Brain microvascular endothelial cell (primary cell): ENCODE measurements around the gene SYT6.

Experiments
- DNase-seq: peaks from one replicate; pipeline ENCODE4 v3.0.0-alpha.2; 2020
- H3K27ac ChIP-seq: fragments of 250-450 bp; sonication (Bioruptor Pico); 2 replicates; pipeline ENCODE4 v1.5.1; 2020; ENCODE audit warnings: mild to moderate bottlenecking, moderate library complexity
- H3K27me3 ChIP-seq: fragments of 250-450 bp; sonication (Bioruptor Pico); replicated peaks from 2 replicates; pipeline ENCODE4 v1.5.1; 2020; ENCODE audit warnings: mild to moderate bottlenecking
- H3K36me3 ChIP-seq: fragments of 250-450 bp; sonication (Bioruptor Pico); replicated peaks from 2 replicates; pipeline ENCODE4 v1.5.1; 2020; ENCODE audit warnings: mild to moderate bottlenecking
- H3K4me3 ChIP-seq: 2 replicates; pipeline ENCODE4 v1.5.1; 2011; ENCODE audit warnings: low read depth, mild to moderate bottlenecking, control low read depth, low read length, moderate library complexity
- in situ Hi-C: cut with HindIII; loops from 2 replicates; pipeline ENCODE4 v1.10.0; 2017; ENCODE audit warnings: low sequenced_read_pairs, low pct_ligation_motif_present
- TF ChIP-seq, protein P1 (sequence below): IDR thresholded peaks from 2 replicates; pipeline ENCODE4 v1.5.1; 2011; ENCODE audit warnings: low read depth, mild to moderate bottlenecking, moderate library complexity, low read length, control low read depth, inconsistent platforms; ENCODE audit errors: missing control alignments

SYT6 gene

DNA sequence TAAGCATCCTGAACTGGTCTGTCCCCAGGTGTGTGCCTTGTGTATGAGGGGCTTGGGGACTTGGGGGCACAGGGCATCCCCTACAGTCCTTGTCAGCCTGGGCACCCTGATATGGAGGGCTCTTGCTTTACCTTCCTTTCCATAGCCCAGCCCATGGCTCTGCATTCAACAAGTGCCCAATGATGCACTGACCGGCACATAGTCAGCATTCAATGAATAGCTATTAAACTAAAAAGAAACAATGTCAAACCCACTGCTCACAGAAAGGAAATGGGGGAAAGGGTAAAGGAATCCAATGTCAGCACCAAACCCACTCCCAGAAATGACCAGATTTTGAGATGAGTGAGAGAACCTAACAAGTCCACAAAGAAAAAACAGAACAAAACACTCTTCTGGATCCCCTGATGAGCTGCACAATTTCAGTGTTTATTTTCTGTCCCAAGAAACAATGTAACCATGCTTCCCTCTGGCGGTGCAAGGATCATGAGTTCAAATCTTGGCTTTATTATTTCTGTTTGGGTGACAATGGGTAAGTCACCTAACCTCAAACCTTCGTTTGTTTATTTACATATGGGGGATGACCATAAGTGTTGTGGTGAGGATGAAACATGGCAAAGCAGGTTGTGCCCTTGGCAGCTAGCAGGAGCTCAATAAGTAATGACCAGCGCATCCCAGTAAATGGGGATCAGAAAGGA is 22.0 kb downstream of the SYT6 start:
- no peaks in the 10 kb centered on the region for H3K36me3 ChIP-seq
- DNase-seq = no peak
- TF ChIP-seq, protein P1, sequence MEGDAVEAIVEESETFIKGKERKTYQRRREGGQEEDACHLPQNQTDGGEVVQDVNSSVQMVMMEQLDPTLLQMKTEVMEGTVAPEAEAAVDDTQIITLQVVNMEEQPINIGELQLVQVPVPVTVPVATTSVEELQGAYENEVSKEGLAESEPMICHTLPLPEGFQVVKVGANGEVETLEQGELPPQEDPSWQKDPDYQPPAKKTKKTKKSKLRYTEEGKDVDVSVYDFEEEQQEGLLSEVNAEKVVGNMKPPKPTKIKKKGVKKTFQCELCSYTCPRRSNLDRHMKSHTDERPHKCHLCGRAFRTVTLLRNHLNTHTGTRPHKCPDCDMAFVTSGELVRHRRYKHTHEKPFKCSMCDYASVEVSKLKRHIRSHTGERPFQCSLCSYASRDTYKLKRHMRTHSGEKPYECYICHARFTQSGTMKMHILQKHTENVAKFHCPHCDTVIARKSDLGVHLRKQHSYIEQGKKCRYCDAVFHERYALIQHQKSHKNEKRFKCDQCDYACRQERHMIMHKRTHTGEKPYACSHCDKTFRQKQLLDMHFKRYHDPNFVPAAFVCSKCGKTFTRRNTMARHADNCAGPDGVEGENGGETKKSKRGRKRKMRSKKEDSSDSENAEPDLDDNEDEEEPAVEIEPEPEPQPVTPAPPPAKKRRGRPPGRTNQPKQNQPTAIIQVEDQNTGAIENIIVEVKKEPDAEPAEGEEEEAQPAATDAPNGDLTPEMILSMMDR = peak; percentile 24
- H3K4me3 ChIP-seq = no peak overlapping the region
- no peak overlapping the region for H3K27ac ChIP-seq
- H3K27me3 ChIP-seq = peaks cover 4% of the 10 kb centered on the region
- in situ Hi-C loops = no loop called here

DNA sequence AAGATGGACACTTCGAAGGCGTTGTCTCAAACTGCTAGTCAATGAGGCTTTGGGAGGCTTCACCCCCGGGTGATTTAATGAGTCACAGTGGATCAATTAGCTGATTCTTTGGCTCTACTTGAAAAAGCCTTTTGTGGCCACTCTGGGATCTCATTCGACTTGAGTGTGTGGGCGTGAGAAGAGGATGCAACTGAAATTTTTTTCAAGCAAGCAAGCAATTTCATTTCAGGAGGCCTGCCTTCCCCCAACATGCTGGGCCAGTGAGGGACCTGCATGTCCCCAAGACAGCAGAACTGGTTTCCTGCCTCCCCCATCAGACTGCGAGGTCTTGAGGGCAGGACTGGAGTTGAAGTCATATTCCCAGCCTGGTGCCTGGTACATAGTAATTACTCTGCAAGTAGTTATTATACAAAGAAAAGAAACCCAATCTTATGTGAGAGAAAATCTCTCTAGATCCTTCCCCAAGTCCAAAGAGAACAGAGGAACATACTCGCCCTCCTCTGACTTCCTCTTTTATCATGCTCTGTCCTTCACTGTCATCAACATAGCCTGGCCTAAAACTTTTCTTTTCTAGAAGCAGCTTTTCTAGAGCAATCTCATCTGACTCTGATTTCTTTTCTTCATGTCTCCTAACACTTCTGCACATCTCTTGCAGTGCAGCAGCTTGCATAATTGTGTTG is 22.7 kb downstream of the SYT6 start:
- in situ Hi-C loops = no loop called here
- Histone ChIP-seq H3K27me3 (peaks cover 4% of the 10 kb centered on the region), H3K36me3 (no peaks in the 10 kb centered on the region), H3K27ac (no peak overlapping the region), H3K4me3 (no peak overlapping the region)
- TF ChIP-seq, protein P1 = no peak
- DNase-seq = no peak

DNA sequence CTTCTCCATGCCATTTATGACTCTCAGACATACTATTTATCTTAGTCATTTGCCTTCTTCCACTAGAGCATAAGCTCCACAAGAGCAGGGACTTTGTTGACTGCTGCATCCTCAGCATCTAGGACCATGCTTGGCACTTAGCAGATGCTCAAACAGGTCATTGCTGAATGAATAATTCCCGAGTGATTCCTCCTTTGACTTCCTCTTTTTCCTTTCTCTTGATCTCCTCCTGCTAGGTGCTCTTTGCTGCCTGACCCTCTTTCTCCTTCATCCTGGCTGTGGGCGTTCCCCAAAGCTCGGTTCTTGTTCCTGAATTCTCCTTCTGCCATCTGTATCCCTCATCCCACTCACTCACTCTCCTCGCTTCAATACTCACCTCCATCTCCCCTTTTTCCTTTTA is 23.5 kb downstream of the SYT6 start:
- TF ChIP-seq, protein P1 = no peak
- Histone ChIP-seq H3K27ac (no peak overlapping the region), H3K4me3 (no peak overlapping the region), H3K27me3 (peaks cover 4% of the 10 kb centered on the region), H3K36me3 (no peaks in the 10 kb centered on the region)
- in situ Hi-C loops = no loop called here
- DNase-seq = no peak

DNA sequence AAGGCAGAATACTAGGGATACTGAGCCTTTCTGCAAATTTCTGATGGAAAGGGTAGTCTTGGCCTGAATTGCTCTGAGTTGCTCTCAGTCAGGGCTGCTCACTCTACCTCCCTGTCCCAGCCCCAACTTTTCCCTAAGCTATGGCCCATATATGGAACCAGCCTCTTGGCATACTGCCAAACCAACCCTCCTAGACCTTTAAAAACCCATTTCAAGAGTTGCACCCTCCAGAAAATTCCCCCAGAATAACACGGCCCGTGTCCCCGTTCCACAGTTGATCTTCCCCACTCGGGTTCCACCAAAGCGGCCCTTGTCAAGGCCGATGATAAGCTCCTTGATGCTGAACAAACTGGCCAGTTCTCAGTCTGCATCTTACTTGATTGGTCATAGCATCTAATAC is 25.4 kb downstream of the SYT6 start:
- no peak overlapping the region for H3K4me3 ChIP-seq
- TF ChIP-seq, protein P1 = no peak
- H3K27ac ChIP-seq = no peak overlapping the region
- no peak for DNase-seq
- no peaks in the 10 kb centered on the region for H3K36me3 ChIP-seq
- H3K27me3 ChIP-seq = no peaks in the 10 kb centered on the region
- in situ Hi-C loops = no loop called here

DNA sequence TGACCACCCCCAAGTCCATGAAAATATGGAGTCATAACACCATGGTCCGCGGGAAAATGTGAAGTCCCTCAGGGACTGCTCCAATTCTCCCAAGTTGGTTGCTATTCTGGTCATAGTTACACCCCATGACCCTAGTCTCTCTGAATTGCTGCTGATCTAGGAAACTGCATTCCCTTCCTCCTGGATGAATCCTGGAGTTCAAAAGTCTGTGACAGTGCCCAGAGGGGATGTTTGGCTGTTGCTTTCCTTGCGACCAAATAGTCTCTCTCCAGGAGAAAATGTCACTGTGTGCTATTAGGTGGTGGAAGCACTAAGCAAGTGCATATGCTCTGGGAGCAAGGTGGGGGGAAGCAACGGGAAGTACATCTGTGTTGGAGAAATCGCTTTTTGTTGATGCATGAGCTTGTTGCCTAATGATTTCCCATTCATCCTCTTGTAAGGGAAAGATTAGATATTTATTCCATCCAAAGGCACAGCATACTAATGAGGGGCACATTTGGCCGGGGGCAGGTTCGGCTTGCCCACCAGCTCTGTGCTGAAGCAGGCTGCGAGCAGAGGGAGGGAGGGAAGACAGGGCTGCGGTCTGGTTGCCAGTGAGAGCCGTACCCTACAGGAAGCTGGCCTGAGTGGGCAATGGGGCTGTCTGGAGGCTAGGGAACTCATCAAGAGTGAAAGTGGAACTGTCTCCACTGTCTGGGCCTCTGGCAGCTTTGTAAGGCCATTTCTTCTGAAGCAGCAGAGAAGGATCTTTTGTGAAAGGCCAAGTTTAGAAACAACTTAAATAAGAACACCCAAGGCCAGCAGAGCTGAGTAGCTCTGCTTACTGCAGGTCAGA is 27.2 kb downstream of the SYT6 start:
- Histone ChIP-seq H3K36me3 (no peaks in the 10 kb centered on the region), H3K27me3 (no peaks in the 10 kb centered on the region), H3K27ac (no peak overlapping the region), H3K4me3 (no peak overlapping the region)
- DNase-seq = no peak
- TF ChIP-seq, protein P1 = no peak
- in situ Hi-C loops = no loop called here
